Islet of Langerhans (tissue), 1 donor: ENCODE data around the gene ITGAD.
"Not testable (repeated sequence)": the region's sequence is repeated elsewhere in the genome, so short reads cannot be mapped to it uniquely, and the experiment has no call there.

Source experiments
- FAIRE-seq: peaks from one replicate; lab custom pipeline; 2011; peaks lifted over from hg19 to GRCh38; lab: Jason Lieb, UNC

Gene ITGAD

GRCh38 chr16:31403590-31404352 is 10.6 kb downstream of the ITGAD start:
- no peak for FAIRE-seq

GRCh38 chr16:31404353-31405064 is 11.4 kb downstream of the ITGAD start:
- no peak for FAIRE-seq

GRCh38 chr16:31407406-31407805 is 14.3 kb downstream of the ITGAD start:
- no peak for FAIRE-seq

GRCh38 chr16:31409433-31409832 is 16.3 kb downstream of the ITGAD start:
- no peak for FAIRE-seq

GRCh38 chr16:31410082-31410481 is 16.9 kb downstream of the ITGAD start:
- no peak for FAIRE-seq

- FAIRE-seq, result no peak
These were observed 18.1 kb downstream of the ITGAD start for GRCh38 chr16:31411024-31411844.

GRCh38 chr16:31412750-31413149 is 19.6 kb downstream of the ITGAD start:
- FAIRE-seq, result no peak

GRCh38 chr16:31413381-31413780 is 20.2 kb downstream of the ITGAD start:
- FAIRE-seq, result no peak

GRCh38 chr16:31413943-31414342 is 20.8 kb downstream of the ITGAD start:
- FAIRE-seq, result no peak

GRCh38 chr16:31414706-31415105 is 21.6 kb downstream of the ITGAD start:
- no peak for FAIRE-seq

- no peak for FAIRE-seq
These were observed 23.2 kb downstream of the ITGAD start for GRCh38 chr16:31416371-31416770.

- not testable (repeated sequence) for FAIRE-seq
These were observed 23.9 kb downstream of the ITGAD start for GRCh38 chr16:31417036-31417435.

- FAIRE-seq, result no peak
These were observed 24.8 kb downstream of the ITGAD start for GRCh38 chr16:31417916-31418315.

GRCh38 chr16:31420037-31420436 is 26.9 kb downstream of the ITGAD start:
- no peak for FAIRE-seq

GRCh38 chr16:31421587-31421986 is 28.5 kb downstream of the ITGAD start:
- no peak for FAIRE-seq

- no peak for FAIRE-seq
These were observed 30.1 kb downstream of the ITGAD start for GRCh38 chr16:31423241-31423640.

GRCh38 chr16:31423801-31424200 is 30.7 kb downstream of the ITGAD start:
- FAIRE-seq, result no peak

GRCh38 chr16:31427441-31428278 is 34.5 kb downstream of the ITGAD start:
- no peak for FAIRE-seq

- FAIRE-seq, result no peak
These were observed 35.1 kb downstream of the ITGAD start, which contains the start of gene COX6A2 for GRCh38 chr16:31428279-31428597. TSS of gene COX6A2 (minus strand) at chr16:31428360. CDS start at chr16:31428325, 35 bp downstream.

- FAIRE-seq, result no peak
These were observed 35.6 kb downstream of the ITGAD start for GRCh38 chr16:31428638-31429247.

- FAIRE-seq, result no peak
These were observed 36.2 kb downstream of the ITGAD start for GRCh38 chr16:31429314-31429713.

GRCh38 chr16:31429796-31430195 is 36.7 kb downstream of the ITGAD start:
- FAIRE-seq, result no peak
